Smooth muscle cell (in vitro differentiated cells): ENCODE measurements around the gene ADAMTS20. TPM values are rescaled to one million over a fixed set of nuclear protein-coding genes. Genes with fewer than 3 reads are reported as not detected.

Experiments used
- DNase-seq: peaks from one replicate; lab custom pipeline; 2025; ENCODE audit not compliant: unreplicated experiment; lab: John Stamatoyannopoulos, UW
- H2AFZ ChIP-seq: fragments of 200-600 bp; sonication (generic); 2 replicates; pipeline ENCODE4 v1.6.0; 2016; ENCODE audit warnings: antibody characterized with exemption, low read depth, mild to moderate bottlenecking
- H3F3A ChIP-seq: fragments of 200-600 bp; sonication (generic); 2 replicates; pipeline ENCODE4 v1.6.0; 2017; ENCODE audit warnings: antibody characterized with exemption, low read depth
- H3K27ac ChIP-seq: fragments of 200-600 bp; sonication (generic); 2 replicates; pipeline ENCODE4 v1.5.1; 2016; ENCODE audit warnings: low read depth, mild to moderate bottlenecking
- H3K27me3 ChIP-seq: fragments of 200-600 bp; sonication (generic); 2 replicates; pipeline ENCODE4 v1.6.1; 2016; ENCODE audit warnings: low read depth, mild to moderate bottlenecking
- H3K36me3 ChIP-seq: fragments of 200-600 bp; sonication (generic); 2 replicates; pipeline ENCODE4 v1.5.1; 2016; ENCODE audit warnings: low read depth
- H3K4me1 ChIP-seq: fragments of 200-600 bp; sonication (generic); 2 replicates; pipeline ENCODE4 v1.5.1; 2016; ENCODE audit warnings: low read depth
- H3K4me2 ChIP-seq: fragments of 200-600 bp; sonication (generic); 2 replicates; pipeline ENCODE4 v1.6.0; 2016; ENCODE audit warnings: mild to moderate bottlenecking
- H3K4me3 ChIP-seq: fragments of 200-600 bp; sonication (generic); 2 replicates; pipeline ENCODE4 v1.5.1; 2016; ENCODE audit warnings: mild to moderate bottlenecking
- H3K79me2 ChIP-seq: fragments of 200-600 bp; sonication (generic); 2 replicates; pipeline ENCODE4 v1.6.0; 2016; ENCODE audit warnings: low read depth, mild to moderate bottlenecking
- H3K9ac ChIP-seq: fragments of 200-600 bp; sonication (generic); 2 replicates; pipeline ENCODE4 v1.6.0; 2016; ENCODE audit warnings: low read depth
- H3K9me3 ChIP-seq: fragments of 200-600 bp; sonication (generic); replicated peaks from 2 replicates; pipeline ENCODE4 v1.5.1; 2016; ENCODE audit warnings: low read depth
- H4K20me1 ChIP-seq: fragments of 200-600 bp; sonication (generic); 2 replicates; pipeline ENCODE4 v1.6.0; 2016; ENCODE audit warnings: low read depth
- WGBS: methylation state at CpG from one replicate; pipeline ENCODE4 v1.1.7; 2016; ENCODE audit warnings: low lambda C conversion rate; 5-methylcytosine and 5-hydroxymethylcytosine counted together
- polyA plus RNA-seq: library from polyadenylated mRNA; unstranded; fragments of >200 nt; fragmentation: Nextera tagmentation; extraction: Ambion mirVana; gene quantifications from 2 replicates; pipeline ENCODE4 v1.2.1, GENCODE V29; 2016
- total RNA-seq: library from RNA; depleted of rRNA; stranded (reverse); fragments of >200 nt; gene quantifications from 2 replicates; pipeline ENCODE4 v1.2.3, GENCODE V29; 2014
- TF ChIP-seq, protein P1 (sequence below): fragments of 200-600 bp; sonication (generic); IDR thresholded peaks from 2 replicates; pipeline ENCODE4 v1.5.1; 2017; ENCODE audit warnings: borderline replicate concordance, mild to moderate bottlenecking, antibody characterized with exemption; ENCODE audit not compliant: insufficient read depth, poor library complexity, severe bottlenecking

The ADAMTS20 gene
- total and polyA plus RNA-seq, 2 experiments from 2014 or later, result 1.4 to 4.2 TPM

DNA sequence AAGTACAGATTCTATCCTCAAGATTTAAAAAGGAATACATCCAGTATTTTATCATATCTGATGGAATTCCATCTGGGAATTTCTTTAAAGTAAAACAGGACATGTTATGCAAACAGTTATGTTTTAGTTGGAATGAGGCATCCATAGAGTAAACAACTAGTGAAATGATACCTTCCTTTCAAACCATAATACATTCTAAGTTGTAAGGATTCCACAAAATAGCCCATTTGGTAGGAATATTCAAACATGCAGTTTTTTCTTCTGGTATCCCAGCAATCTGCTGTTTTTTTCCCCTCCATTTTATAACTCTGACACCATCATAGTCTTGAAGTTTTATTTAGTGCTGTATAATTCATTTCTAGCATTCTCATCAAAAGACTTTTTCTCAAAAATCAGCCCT lies 149.6 kb downstream of the ADAMTS20 start:
- Histone ChIP-seq H3K9me3 (no peaks in the 10 kb centered on the region), H3K36me3 (no peaks in the 10 kb centered on the region), H3K27ac (no peak overlapping the region), H4K20me1 (no peaks in the 10 kb centered on the region), H3K27me3 (no peaks in the 10 kb centered on the region), H2AFZ (no peak overlapping the region), H3K4me1 (peaks cover 1% of the 10 kb centered on the region), H3K4me3 (no peak overlapping the region), H3K79me2 (no peaks in the 10 kb centered on the region), H3K4me2 (no peak overlapping the region), H3F3A (no peaks in the 10 kb centered on the region), H3K9ac (no peak overlapping the region)
- TF ChIP-seq, protein P1, sequence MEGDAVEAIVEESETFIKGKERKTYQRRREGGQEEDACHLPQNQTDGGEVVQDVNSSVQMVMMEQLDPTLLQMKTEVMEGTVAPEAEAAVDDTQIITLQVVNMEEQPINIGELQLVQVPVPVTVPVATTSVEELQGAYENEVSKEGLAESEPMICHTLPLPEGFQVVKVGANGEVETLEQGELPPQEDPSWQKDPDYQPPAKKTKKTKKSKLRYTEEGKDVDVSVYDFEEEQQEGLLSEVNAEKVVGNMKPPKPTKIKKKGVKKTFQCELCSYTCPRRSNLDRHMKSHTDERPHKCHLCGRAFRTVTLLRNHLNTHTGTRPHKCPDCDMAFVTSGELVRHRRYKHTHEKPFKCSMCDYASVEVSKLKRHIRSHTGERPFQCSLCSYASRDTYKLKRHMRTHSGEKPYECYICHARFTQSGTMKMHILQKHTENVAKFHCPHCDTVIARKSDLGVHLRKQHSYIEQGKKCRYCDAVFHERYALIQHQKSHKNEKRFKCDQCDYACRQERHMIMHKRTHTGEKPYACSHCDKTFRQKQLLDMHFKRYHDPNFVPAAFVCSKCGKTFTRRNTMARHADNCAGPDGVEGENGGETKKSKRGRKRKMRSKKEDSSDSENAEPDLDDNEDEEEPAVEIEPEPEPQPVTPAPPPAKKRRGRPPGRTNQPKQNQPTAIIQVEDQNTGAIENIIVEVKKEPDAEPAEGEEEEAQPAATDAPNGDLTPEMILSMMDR, result no peak
- no peak for DNase-seq

DNA sequence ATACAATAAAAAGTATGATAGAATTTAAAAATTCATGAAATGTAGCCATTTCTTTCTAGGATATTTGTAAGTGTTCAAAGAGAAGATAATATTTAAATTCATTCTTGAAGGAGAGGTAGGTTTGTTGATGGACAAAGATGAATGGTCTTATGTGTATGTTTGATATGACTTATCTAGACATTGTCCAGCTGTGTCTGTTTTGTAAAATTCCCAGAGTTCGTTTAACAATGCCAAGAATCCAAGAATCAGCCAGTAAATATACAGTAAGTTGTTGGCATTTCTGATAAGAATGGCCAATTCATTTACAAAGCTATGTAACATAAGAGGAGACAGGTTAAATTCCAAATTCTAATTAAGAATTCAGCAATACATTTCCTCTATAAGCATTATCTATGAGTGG lies 150.9 kb downstream of the ADAMTS20 start:
- Histone ChIP-seq H3K4me1 (no peaks in the 10 kb centered on the region), H3K4me2 (no peak overlapping the region), H4K20me1 (no peaks in the 10 kb centered on the region), H3K79me2 (no peaks in the 10 kb centered on the region), H3K9me3 (no peaks in the 10 kb centered on the region), H3F3A (no peaks in the 10 kb centered on the region), H3K36me3 (no peaks in the 10 kb centered on the region), H3K9ac (no peak overlapping the region), H3K4me3 (no peak overlapping the region), H3K27ac (no peak overlapping the region), H2AFZ (no peak overlapping the region), H3K27me3 (no peaks in the 10 kb centered on the region)
- DNase-seq, result no peak
- TF ChIP-seq, protein P1, result no peak
- 29% methylated on average over 1 of the region's 1 CpG for WGBS

DNA sequence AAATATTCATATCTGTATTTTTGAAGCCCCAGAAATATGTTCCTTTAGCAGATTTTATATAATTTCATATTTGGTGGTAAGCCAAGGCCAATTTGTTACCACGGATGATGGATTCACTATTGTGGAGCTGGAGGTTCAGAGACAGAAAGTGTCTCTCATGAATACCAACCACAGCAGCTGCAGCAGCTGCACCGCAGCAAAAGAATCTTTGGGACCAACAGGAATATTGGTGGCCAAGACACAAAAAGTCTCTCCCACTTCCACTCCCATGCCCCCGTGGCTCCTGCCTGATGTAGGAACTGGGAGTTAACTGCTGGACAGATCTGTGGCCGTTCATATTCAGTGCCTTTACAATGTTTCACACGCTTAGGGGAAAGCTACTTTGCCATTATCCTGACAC lies 155.3 kb downstream of the ADAMTS20 start:
- H3K4me1 ChIP-seq, result no peaks in the 10 kb centered on the region
- no peaks in the 10 kb centered on the region for H3F3A ChIP-seq
- 94% methylated on average over 5 of the region's 5 CpGs for WGBS
- DNase-seq, result no peak
- no peaks in the 10 kb centered on the region for H3K27me3 ChIP-seq
- TF ChIP-seq, protein P1, result no peak
- no peak overlapping the region for H3K27ac ChIP-seq
- H2AFZ ChIP-seq, result no peak overlapping the region
- no peak overlapping the region for H3K4me2 ChIP-seq
- H3K9ac ChIP-seq, result no peak overlapping the region
- no peaks in the 10 kb centered on the region for H3K79me2 ChIP-seq
- H3K36me3 ChIP-seq, result no peaks in the 10 kb centered on the region
- H4K20me1 ChIP-seq, result no peaks in the 10 kb centered on the region
- no peak overlapping the region for H3K4me3 ChIP-seq
- H3K9me3 ChIP-seq, result no peaks in the 10 kb centered on the region

DNA sequence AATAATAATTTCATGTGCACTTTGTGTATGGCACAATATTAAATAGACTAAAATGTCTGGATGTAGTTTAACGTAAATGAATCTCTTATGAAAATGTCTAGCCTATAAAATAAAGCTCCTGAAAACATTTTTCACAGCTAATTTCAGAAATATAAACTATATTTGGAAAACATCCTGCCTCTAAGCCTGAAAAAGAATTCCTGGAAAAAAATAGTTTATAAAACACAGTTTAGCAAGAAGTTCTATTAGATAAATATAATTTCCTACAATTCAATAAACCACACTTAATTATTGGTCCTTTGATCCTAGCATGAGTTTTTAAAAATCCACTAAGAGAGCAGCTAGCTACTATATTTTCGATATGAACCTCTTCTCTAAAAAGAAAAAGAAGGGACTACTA lies 159.9 kb downstream of the ADAMTS20 start:
- Histone ChIP-seq H3K4me2 (no peak overlapping the region), H3K9ac (no peak overlapping the region), H3K4me3 (no peak overlapping the region), H2AFZ (no peak overlapping the region), H3K27ac (no peak overlapping the region), H3K9me3 (no peaks in the 10 kb centered on the region), H3K36me3 (no peaks in the 10 kb centered on the region), H3K4me1 (no peaks in the 10 kb centered on the region), H3K27me3 (no peaks in the 10 kb centered on the region), H3F3A (no peaks in the 10 kb centered on the region), H4K20me1 (no peaks in the 10 kb centered on the region), H3K79me2 (no peaks in the 10 kb centered on the region)
- DNase-seq, result no peak
- WGBS, result 100% methylated on average over 2 of the region's 2 CpGs
- TF ChIP-seq, protein P1, result no peak
